SH-SY5Y (cell line): ENCODE results near the gene ARHGAP4.

ENCODE experiments used
- GATA2 ChIP-seq: IDR thresholded peaks from 2 replicates; pipeline ENCODE4 v1.6.1; 2011; ENCODE audit warnings: mild to moderate bottlenecking, low read depth, low read length
- GATA3 ChIP-seq: IDR thresholded peaks from 2 replicates; pipeline ENCODE4 v1.6.1; 2011; ENCODE audit warnings: low read depth, mild to moderate bottlenecking, low read length, moderate library complexity

- no peak for TF ChIP-seq GATA2
- no peak for TF ChIP-seq GATA3
Measured at GRCh38 chrX:153865321-153865580, 60.8 kb downstream of the ARHGAP4 start.
